ENCODE measurements around the gene RPRD2. TPM values are rescaled to one million over a fixed set of nuclear protein-coding genes. Genes with fewer than 3 reads are reported as not detected.
A peak's percentile ranks its signal among the peaks of the same experiment; 100 is the strongest.

RPRD2 gene
- total and polyA plus RNA-seq, 9 of the 15 experiments (the other 6 are each of a cell fraction or from before 2014, with no cell fraction given), result 1.5 to 21.6 (median 7.7) TPM

GRCh38 chr1:150363426-150364230, at the start of gene RPRD2 (continued):
- TF ChIP-seq MLLT1 (IDR thresholded peaks at IDR 0.05) (peak in 1 of 2 experiments; percentile 30; a peak in 1 of 4 replicates), ZSCAN32 (CRISPR knock-in tag; IDR thresholded peaks at IDR 0.05) (no peak; the same call in 1 of the 2 replicates), NELFE (IDR thresholded peaks at IDR 0.05; ENCODE audit: insufficient read depth, insufficient read length) (no peak), FOSL1 (tag; conservative IDR thresholded peaks at IDR 0.05) (peak; percentile 74), LARP7 (IDR thresholded peaks at IDR 0.05) (no peak), ZBTB7A (IDR thresholded peaks at IDR 0.05; ENCODE audit: borderline replicate concordance, control insufficient read depth, low read depth, low read length) (peak; percentile 84), FOS (IDR thresholded peaks at IDR 0.05; ENCODE audit: extremely low read depth, insufficient read length) (no peak), E4F1 (CRISPR knock-in tag; IDR thresholded peaks at IDR 0.05; ENCODE audit: borderline replicate concordance) (no peak), U2AF2 (optimal IDR thresholded peaks at IDR 0.05; ENCODE audit: low read depth, low read length) (no peak), MXD1 (CRISPR knock-in tag; IDR thresholded peaks at IDR 0.05; ENCODE audit: borderline replicate concordance, poor library complexity, severe bottlenecking) (no peak), ETV5 (CRISPR knock-in tag; IDR thresholded peaks at IDR 0.05; ENCODE audit: low read depth) (no peak), ZNF407 (IDR thresholded peaks at IDR 0.05; ENCODE audit: low read depth) (no peak), ZC3H4 (CRISPR knock-in tag; IDR thresholded peaks at IDR 0.05; ENCODE audit: borderline replicate concordance) (no peak), ZNF551 (CRISPR knock-in tag; IDR thresholded peaks at IDR 0.05) (no peak), ZNF561 (CRISPR knock-in tag; conservative IDR thresholded peaks at IDR 0.05) (no peak)
